TTC549 (cell line): ENCODE data around the gene FASN.

ENCODE experiments used
- FAIRE-seq: peaks from 2 replicates; lab custom pipeline; 2012; peaks lifted over from hg19 to GRCh38; lab: Jason Lieb, UNC

Gene FASN

DNA sequence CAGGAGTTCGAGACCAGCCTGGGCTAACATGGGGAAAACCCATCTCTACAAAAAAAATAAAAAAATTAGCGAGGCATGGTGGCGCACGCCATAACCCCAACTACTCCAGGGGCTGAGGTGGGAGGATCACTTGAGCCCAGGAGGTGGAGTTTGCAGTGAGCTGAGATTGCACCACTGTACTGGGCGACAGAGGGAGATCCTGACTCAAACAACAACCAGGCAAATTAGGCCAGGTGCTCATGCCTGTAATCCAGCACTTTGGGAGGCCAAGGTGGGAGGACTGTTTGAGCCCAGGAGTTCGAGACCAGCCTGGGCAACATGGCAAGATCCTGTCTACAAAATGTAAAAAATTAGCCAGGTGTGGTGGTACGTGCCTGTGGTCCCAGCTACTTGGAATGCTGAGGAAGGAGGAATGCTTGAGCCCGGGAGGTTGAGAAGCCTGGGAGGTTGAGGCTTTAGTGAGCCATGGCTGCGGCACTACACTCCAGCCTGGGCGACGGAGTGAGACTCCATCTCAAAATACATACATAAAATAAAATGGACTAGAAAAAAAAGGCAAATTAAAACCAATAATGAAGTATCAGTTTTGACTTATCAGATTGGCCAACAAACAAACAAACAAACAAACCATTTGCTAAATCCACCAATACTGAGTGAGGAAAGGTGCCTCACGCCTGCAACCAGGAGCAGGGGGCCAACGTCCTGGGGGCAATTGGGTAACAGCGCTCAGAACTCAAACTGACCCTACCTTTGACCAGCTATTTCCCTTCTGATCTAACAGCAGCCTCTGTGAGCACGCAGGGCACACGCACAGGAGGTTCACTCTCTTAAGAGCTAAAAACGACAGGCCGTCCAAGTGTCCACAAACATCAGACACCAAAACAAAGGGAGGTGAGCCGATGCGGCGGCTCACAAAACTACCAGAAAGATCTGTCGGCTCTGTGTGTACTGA is 19.4 kb upstream of the FASN start:
- FAIRE-seq: no peak

DNA sequence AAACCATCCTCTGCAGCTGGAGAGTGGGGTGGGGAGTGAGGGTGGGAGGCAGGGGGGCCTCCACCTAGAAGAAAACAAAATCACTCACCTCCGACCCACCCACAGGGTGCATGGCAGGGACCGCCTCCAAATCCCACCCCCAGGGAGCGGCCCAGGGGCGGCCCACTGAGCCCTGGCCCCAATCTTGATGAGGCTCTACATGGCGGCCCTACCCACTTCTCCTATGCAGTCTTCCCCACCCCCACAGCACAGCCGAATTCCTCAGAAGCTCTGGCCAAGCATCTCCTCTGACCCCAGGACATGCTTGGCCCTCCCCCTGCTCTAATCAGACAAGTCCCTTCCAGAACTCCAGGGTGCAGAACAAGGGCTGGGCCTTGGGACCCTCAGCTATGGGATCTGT is 18.2 kb upstream of the FASN start:
- no peak for FAIRE-seq

DNA sequence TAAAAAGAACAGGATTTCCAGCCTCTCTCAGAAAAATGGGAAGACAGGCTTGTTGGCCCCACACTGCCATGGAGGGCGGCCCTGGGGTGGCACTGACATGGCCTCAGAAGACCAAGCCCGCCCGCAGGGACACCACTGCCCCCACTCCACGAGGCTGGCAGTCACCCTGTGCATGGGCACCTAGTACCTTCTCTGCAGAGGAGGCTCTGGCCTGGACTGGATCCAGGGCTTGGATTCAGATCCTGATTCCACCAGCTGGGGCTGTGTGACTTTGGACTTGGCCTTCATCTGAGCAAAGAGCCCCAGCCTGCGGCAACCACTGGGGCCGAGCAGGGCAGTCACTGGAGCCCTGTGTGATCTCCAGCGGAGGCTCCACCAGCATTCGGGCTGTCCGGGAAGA is 16.8 kb upstream of the FASN start:
- FAIRE-seq: no peak

GRCh38 chr17:82114447-82114846 is 16.4 kb upstream of the FASN start:
- FAIRE-seq: no peak

DNA sequence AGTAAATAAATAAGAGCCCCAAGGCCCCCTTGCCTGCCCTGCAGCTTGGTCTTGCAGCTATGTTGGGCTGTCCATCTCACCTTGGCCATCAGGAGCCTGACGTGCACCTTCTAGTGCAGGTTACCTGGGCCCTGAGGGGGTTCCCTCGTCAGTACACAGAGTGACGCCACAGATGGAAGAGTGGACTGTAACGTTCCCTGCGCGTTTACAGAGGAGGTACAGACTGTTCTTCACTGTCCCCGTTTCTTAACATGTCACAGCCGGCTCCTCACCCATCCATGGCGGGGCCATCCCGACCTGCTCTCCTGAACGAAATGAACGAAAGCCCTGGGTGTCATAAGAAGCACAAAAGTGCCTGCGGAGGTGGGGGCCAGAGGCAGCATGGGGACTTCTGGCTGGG is 15.9 kb upstream of the FASN start:
- no peak for FAIRE-seq

DNA sequence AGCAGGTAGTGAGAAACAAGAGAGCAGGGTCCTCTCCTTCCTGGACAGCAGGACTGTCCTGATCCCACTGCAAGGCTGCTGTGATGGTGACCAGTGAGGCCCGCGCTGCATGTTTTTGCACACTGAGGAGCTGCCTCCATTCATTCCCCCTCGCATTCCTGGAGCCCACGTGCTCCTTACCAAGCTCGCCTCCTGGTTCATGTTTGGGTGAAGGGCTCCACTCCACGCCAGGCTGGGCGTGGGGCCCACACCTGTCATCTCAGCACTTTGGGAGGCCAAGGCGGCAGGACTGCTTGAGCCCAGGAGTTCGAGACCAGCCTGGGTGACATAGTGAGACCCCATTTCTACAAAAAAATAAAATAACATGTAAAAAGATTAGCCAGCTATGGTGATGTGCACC is 15.4 kb upstream of the FASN start:
- no peak for FAIRE-seq

DNA sequence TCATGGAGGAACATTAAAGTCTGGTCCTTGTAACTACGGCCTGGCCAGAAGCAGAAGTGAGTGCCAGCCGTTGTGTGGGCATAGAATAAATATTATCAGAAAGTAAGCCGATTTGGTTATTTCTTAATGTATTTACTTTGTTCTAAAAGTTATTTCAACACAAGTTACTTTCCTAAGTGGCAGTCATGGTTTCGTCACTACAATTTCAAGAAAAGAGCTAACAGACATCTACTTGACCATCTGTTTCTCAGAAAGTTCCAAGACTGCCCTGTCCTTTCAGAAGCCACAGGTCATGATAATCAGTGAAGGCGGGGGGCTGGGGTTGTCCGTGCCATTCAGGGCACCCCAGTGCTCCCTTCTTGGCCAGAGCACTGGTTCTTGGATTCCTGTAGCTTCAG is 14.9 kb upstream of the FASN start:
- no peak for FAIRE-seq

- FAIRE-seq: no peak
These were observed 14.3 kb upstream of the FASN start for GRCh38 chr17:82112181-82112913.

DNA sequence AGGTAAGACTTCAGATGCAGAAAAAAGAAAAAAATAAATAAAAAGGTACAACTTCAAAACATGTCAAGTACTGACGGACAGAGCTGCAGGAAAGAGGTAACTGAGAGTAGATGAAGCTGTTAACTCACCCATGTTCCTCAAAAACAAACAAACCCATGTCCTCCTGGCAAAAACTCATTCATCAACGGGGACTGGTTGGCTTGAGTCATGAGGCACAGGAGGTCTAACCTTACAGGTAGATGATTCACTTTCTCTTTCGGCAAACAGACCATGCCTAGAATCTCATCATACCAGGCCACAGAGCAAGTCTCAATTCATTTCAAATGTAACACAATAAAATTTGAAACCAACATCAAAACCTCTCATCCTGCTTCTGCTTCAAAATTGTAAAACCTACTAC is 12.3 kb upstream of the FASN start:
- no peak for FAIRE-seq

DNA sequence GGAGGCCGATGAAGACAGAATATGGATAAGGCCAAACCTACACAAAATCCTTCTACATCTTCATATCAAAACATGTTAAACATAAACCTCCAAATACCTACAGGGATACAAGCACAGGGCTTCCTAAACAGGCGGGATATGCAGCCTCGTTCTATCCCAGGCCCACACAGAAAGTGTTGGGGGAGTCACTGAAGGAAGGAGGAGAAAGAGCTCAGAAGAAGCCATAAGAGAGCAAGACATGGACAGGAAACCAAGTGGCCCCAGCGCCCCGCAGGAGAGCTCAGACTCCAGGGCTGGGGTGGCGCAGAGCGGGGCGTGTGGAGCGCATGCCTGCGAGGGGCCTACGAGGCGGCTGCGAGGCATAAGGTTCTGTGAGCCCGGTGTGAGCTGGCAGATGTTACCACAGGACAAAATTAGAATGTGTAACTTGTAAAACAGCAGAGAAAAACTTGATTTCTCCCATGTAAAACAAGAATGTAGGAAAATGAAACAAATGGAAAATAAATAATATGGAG is 11.0 kb upstream of the FASN start:
- FAIRE-seq: no peak

- FAIRE-seq: no peak
These were observed 10.5 kb upstream of the FASN start for GRCh38 chr17:82108496-82108945.

- no peak for FAIRE-seq
These were observed 10.0 kb upstream of the FASN start for GRCh38 chr17:82108038-82108437.

DNA sequence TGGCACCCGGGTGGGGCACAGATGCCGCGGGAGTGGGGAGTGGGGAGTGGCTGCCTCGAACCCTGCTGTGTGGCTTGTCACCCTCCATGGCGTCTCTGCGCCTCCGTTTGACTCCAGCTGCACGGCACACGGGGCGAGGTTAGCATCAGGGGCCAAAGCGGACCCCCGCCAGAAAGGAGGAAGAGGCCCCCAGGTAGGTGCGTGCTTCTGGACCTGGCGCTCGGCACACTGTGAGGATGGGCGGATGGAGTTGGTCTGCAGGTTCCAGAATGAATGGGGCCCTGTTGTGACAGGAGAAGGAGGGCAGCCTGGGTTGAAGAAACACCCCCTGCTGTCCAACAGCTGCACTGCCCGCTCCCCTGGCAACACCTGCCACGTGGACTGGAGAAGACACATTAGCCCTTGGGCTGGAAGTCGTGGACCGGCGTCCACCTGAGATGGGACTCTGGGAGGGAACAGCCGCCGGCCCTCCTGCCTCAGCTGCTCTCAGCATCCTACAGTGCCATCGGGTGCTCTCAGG is 9.4 kb upstream of the FASN start:
- no peak for FAIRE-seq

GRCh38 chr17:82106688-82107305 is 8.8 kb upstream of the FASN start:
- FAIRE-seq: no peak

DNA sequence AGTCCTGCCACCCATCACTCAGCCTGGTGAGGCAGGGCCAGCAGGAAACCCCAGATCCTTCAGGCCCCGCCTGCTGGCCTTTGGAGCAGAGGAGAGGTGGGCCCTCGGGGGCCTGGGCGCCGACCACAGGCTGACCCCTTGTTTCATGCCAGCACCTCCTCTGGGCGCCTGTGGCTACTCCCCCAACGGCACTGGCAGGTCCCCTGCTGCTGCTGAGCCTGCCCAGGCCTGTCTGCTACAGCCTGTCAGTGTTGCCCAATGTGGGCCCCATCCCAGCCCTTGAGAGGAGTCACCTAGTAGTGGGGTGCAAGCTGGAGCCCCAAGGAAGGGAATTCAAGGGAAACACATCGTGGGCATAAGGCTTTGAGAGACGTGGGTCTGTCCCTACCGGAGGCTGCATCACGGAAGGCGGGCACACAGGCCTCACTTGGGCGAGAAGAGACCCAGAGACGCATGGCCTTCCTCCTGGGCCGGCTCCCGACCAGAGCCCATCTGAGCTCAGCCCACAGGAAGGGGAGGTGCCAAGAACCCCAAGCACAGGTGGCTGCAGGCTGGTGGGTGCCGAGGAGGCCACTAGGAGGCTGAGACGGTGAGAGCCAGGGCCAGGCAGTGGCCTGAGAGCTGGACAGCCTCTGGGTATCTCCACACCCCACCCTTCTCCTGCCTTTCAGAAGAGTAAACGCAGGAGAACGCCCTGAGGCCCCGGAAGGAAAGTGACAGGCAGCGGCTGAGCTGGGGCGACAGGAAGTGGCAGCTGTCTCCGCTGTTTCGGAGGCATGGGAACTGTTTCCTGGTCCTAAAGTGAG is 8.0 kb upstream of the FASN start:
- FAIRE-seq: no peak

DNA sequence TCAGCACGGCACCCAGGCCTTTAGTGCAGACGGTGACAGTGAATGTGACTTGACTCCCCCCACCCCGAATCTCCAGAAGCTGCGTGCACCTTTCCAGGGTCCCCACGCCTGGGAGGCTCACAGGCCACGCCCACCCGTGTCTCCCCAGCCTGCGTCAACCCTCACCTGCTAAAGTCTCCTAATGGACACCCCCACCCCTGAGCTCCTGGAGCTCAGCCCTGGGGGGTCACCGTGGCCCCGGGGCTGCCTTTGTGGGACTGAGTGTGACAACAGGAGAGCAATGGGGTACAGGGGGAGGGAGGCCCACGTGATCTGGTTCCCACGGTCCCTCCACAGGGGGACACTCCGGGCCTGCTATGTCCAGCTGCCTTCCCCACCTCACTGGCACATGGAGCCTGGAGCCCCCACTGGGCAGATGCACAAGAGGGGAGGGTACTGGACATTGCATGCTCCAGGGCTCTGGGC is 7.4 kb upstream of the FASN start:
- no peak for FAIRE-seq

- no peak for FAIRE-seq
These were observed 6.9 kb upstream of the FASN start for GRCh38 chr17:82104797-82105416.

GRCh38 chr17:82103553-82104451 is 5.8 kb upstream of the FASN start:
- no peak for FAIRE-seq

DNA sequence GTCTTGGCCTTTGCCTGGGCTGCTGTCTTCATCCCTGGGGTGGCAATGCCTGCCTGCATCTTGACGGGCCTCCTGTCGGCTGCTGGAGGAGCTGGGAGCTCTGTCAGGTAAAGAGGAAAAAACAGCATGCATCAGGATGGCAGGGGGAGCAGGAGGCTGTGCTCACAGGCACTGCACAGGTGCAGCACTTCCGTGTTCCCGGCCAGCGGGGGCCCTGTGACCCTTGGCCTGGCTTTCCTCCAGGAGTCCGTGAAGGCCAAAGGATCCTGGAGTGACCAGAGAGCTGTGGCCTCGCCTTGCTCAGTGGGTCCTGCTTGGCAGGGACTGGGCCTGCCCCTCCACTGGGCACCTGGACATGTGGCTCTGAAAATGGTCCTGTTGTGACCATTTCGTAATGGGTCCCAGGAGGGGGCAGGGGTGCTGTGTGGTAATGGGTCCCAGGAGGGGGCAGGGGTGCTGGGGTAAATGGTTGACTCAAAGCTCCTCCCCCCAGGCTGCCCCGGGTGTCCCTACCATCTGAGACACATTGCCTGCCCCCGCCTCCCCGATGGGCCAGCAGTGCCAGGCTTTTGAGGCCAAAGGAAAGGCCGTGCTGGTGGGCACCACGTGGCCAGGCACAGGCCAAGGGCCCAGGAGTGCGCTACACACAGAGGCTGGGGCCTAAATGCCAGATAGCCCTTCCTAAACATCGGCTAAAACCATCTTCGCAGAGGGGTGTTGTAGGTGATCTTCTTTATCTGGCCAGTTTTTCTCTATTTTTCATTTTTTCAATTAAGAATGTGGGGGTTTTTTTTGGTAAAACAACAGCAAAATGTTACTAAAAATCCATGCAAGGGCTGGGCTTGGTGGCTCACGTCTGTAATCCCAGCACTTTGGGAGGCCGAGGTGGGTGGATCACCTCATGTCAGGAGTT is 4.0 kb upstream of the FASN start:
- FAIRE-seq: no peak
